Ovary (tissue), 3 donors: Measurements from ENCODE around the gene IGFLR1.

Experiments used
- EP300 ChIP-seq: sonication (generic); formaldehyde crosslinking; IDR thresholded peaks from one replicate; pipeline ENCODE4 v1.6.1; 2017; ENCODE audit warnings: antibody characterized with exemption
- POLR2A ChIP-seq: fragments of 450-650 bp; IDR thresholded peaks from one replicate; pipeline ENCODE4 v1.6.1; 2017; ENCODE audit warnings: antibody characterized with exemption, mild to moderate bottlenecking, moderate library complexity
- TF ChIP-seq, protein P1 (sequence below), 3 donors: fragments of 450-650 bp in 2 of 3; fragments of 200-600 bp in 1 of 3; IDR thresholded peaks; one replicate each; pipeline versions ENCODE4 v1.5.1 to v1.8.0; 2016 to 2022; ENCODE audit warnings: antibody characterized with exemption in 3 of 3, mild to moderate bottlenecking in 1 of 3
- donor health status: DM: no; HTN: no; CAD: no.

DNA sequence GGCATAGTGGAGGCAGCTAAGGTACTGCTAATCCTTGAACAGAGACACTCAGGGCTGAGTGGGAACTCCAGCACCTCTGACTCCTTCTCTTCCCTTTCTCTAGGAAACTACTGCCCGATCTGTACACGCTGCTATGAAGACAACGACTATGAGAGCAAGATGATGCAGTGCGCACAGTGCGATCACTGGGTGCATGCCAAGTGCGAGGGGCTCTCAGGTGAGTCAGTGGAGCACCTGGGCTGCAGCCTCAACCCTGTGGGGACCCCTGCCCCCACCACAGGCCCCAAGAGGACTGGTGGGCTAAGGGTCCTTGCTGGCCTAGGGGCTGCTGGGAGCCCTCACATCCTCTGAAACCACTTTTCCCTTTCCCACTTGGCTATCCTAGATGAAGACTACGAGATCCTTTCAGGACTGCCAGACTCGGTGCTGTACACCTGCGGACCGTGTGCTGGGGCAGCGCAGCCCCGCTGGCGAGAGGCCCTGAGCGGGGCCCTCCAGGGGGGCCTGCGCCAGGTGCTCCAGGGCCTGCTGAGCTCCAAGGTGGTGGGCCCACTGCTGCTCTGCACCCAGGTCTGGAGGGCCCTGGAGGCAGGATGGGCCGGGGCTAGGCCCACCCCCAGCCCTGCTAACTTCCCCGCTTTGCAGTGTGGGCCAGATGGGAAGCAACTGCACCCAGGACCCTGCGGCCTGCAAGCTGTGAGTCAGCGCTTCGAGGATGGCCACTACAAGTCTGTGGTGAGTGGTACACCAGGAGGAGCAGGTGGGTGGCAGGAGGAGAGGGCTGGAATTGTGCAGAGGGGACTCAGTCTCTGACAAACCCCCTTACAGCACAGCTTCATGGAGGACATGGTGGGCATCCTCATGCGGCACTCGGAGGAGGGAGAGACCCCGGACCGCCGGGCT, 14.9 kb downstream of the IGFLR1 start:
- TF ChIP-seq, protein P1, sequence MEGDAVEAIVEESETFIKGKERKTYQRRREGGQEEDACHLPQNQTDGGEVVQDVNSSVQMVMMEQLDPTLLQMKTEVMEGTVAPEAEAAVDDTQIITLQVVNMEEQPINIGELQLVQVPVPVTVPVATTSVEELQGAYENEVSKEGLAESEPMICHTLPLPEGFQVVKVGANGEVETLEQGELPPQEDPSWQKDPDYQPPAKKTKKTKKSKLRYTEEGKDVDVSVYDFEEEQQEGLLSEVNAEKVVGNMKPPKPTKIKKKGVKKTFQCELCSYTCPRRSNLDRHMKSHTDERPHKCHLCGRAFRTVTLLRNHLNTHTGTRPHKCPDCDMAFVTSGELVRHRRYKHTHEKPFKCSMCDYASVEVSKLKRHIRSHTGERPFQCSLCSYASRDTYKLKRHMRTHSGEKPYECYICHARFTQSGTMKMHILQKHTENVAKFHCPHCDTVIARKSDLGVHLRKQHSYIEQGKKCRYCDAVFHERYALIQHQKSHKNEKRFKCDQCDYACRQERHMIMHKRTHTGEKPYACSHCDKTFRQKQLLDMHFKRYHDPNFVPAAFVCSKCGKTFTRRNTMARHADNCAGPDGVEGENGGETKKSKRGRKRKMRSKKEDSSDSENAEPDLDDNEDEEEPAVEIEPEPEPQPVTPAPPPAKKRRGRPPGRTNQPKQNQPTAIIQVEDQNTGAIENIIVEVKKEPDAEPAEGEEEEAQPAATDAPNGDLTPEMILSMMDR (IDR thresholded peaks at IDR 0.05) = no peak
- TF ChIP-seq POLR2A (no peak), EP300 (no peak)
